Smooth muscle cell (in vitro differentiated cells): ENCODE results near the gene HYAL1. TPM values are rescaled to one million over a fixed set of nuclear protein-coding genes. Genes with fewer than 3 reads are reported as not detected.

Source experiments
- DNase-seq: peaks from one replicate; lab custom pipeline; 2025; ENCODE audit not compliant: unreplicated experiment; lab: John Stamatoyannopoulos, UW
- H2AFZ ChIP-seq: fragments of 200-600 bp; sonication (generic); 2 replicates; pipeline ENCODE4 v1.6.0; 2016; ENCODE audit warnings: antibody characterized with exemption, low read depth, mild to moderate bottlenecking
- H3F3A ChIP-seq: fragments of 200-600 bp; sonication (generic); 2 replicates; pipeline ENCODE4 v1.6.0; 2017; ENCODE audit warnings: antibody characterized with exemption, low read depth
- H3K27ac ChIP-seq: fragments of 200-600 bp; sonication (generic); 2 replicates; pipeline ENCODE4 v1.5.1; 2016; ENCODE audit warnings: low read depth, mild to moderate bottlenecking
- H3K27me3 ChIP-seq: fragments of 200-600 bp; sonication (generic); 2 replicates; pipeline ENCODE4 v1.6.1; 2016; ENCODE audit warnings: low read depth, mild to moderate bottlenecking
- H3K36me3 ChIP-seq: fragments of 200-600 bp; sonication (generic); 2 replicates; pipeline ENCODE4 v1.5.1; 2016; ENCODE audit warnings: low read depth
- H3K4me1 ChIP-seq: fragments of 200-600 bp; sonication (generic); 2 replicates; pipeline ENCODE4 v1.5.1; 2016; ENCODE audit warnings: low read depth
- H3K4me2 ChIP-seq: fragments of 200-600 bp; sonication (generic); 2 replicates; pipeline ENCODE4 v1.6.0; 2016; ENCODE audit warnings: mild to moderate bottlenecking
- H3K4me3 ChIP-seq: fragments of 200-600 bp; sonication (generic); 2 replicates; pipeline ENCODE4 v1.5.1; 2016; ENCODE audit warnings: mild to moderate bottlenecking
- H3K79me2 ChIP-seq: fragments of 200-600 bp; sonication (generic); 2 replicates; pipeline ENCODE4 v1.6.0; 2016; ENCODE audit warnings: low read depth, mild to moderate bottlenecking
- H3K9ac ChIP-seq: fragments of 200-600 bp; sonication (generic); 2 replicates; pipeline ENCODE4 v1.6.0; 2016; ENCODE audit warnings: low read depth
- H3K9me3 ChIP-seq: fragments of 200-600 bp; sonication (generic); replicated peaks from 2 replicates; pipeline ENCODE4 v1.5.1; 2016; ENCODE audit warnings: low read depth
- H4K20me1 ChIP-seq: fragments of 200-600 bp; sonication (generic); 2 replicates; pipeline ENCODE4 v1.6.0; 2016; ENCODE audit warnings: low read depth
- CTCF ChIP-seq: fragments of 200-600 bp; sonication (generic); IDR thresholded peaks from 2 replicates; pipeline ENCODE4 v1.5.1; 2017; ENCODE audit warnings: borderline replicate concordance, mild to moderate bottlenecking, antibody characterized with exemption; ENCODE audit not compliant: insufficient read depth, poor library complexity, severe bottlenecking
- WGBS: methylation state at CpG from one replicate; pipeline ENCODE4 v1.1.7; 2016; ENCODE audit warnings: low lambda C conversion rate; 5-methylcytosine and 5-hydroxymethylcytosine counted together
- polyA plus RNA-seq: library from polyadenylated mRNA; unstranded; fragments of >200 nt; fragmentation: Nextera tagmentation; extraction: Ambion mirVana; gene quantifications from 2 replicates; pipeline ENCODE4 v1.2.1, GENCODE V29; 2016
- total RNA-seq: library from RNA; depleted of rRNA; stranded (reverse); fragments of >200 nt; gene quantifications from 2 replicates; pipeline ENCODE4 v1.2.3, GENCODE V29; 2014

Gene HYAL1
- total and polyA plus RNA-seq, 2 experiments from 2014 or later = 1.0 TPM; not detected in 1

GRCh38 chr3:50269977-50270413, 33.4 kb downstream of the HYAL1 start:
- WGBS = 81% methylated on average over 8 of the region's 8 CpGs
- H3K27ac ChIP-seq = peak overlapping the region; percentile 67
- H3K9ac ChIP-seq = no peak overlapping the region
- peak overlapping the region; percentile 27 for H3K4me3 ChIP-seq
- H3K27me3 ChIP-seq = peaks cover 20% of the 10 kb centered on the region
- peak overlapping the region; percentile 75 for H3K4me2 ChIP-seq
- H3K4me1 ChIP-seq = peaks cover 41% of the 10 kb centered on the region
- no peak for TF ChIP-seq CTCF
- no peaks in the 10 kb centered on the region for H3K9me3 ChIP-seq
- H2AFZ ChIP-seq = no peak overlapping the region
- H4K20me1 ChIP-seq = peaks cover 6% of the 10 kb centered on the region
- no peaks in the 10 kb centered on the region for H3K36me3 ChIP-seq
- no peaks in the 10 kb centered on the region for H3K79me2 ChIP-seq
- H3F3A ChIP-seq = peaks cover 15% of the 10 kb centered on the region
- no peak for DNase-seq

GRCh38 chr3:50269460-50269859, 33.9 kb downstream of the HYAL1 start:
- peak overlapping the region; percentile 67 for H3K27ac ChIP-seq
- peak overlapping the region; percentile 48 for H3K9ac ChIP-seq
- H3K79me2 ChIP-seq = no peaks in the 10 kb centered on the region
- H3K4me3 ChIP-seq = peak overlapping the region; percentile 27
- H3K9me3 ChIP-seq = no peaks in the 10 kb centered on the region
- no peak overlapping the region for H2AFZ ChIP-seq
- H3K27me3 ChIP-seq = peaks cover 15% of the 10 kb centered on the region
- DNase-seq = no peak
- no peaks in the 10 kb centered on the region for H3K36me3 ChIP-seq
- H4K20me1 ChIP-seq = peaks cover under 1% of the 10 kb centered on the region
- H3K4me1 ChIP-seq = peaks cover 43% of the 10 kb centered on the region
- H3K4me2 ChIP-seq = peak overlapping the region; percentile 75
- WGBS = 86% methylated on average over 4 of the region's 4 CpGs
- TF ChIP-seq CTCF = no peak
- H3F3A ChIP-seq = peaks cover 15% of the 10 kb centered on the region

- TF ChIP-seq CTCF = no peak
- Histone ChIP-seq H3K4me2 (peak within 1 kb of the TSS; percentile 94), H3K9ac (peak within 1 kb of the TSS; percentile 48), H3K36me3 (no peaks in the 10 kb centered on the region), H3K79me2 (no peaks in the 10 kb centered on the region), H3F3A (peaks cover 15% of the 10 kb centered on the region), H3K27me3 (peaks cover 9% of the 10 kb centered on the region), H3K4me3 (peak within 1 kb of the TSS; percentile 27), H3K9me3 (no peaks in the 10 kb centered on the region), H3K4me1 (peaks cover 49% of the 10 kb centered on the region), H4K20me1 (no peaks in the 10 kb centered on the region), H2AFZ (no peak within 1 kb of the TSS), H3K27ac (peak within 1 kb of the TSS; percentile 67)
- DNase-seq = no peak
- WGBS = 54% methylated on average over 21 of the region's 21 CpGs
Measured at GRCh38 chr3:50268703-50269451, 34.5 kb downstream of the HYAL1 start, which contains the start of gene SEMA3B. Gene SEMA3B, plus strand, starts transcription at chr3:50269147. Its CDS starts 94 bp downstream, at chr3:50269241.
